GM19395 (cell line): ENCODE data around the gene TRMT11.
"Not testable (repeated sequence)": the region's sequence is repeated elsewhere in the genome, so short reads cannot be mapped to it uniquely, and the experiment has no call there.

Source experiments
- ATAC-seq: cut with Tn5 transposase; IDR thresholded peaks from one replicate; pipeline ENCODE4 v1.9.1; 2021; ENCODE audit warnings: mild to moderate bottlenecking, moderate library complexity; ENCODE audit not compliant: unreplicated experiment

The TRMT11 gene

DNA sequence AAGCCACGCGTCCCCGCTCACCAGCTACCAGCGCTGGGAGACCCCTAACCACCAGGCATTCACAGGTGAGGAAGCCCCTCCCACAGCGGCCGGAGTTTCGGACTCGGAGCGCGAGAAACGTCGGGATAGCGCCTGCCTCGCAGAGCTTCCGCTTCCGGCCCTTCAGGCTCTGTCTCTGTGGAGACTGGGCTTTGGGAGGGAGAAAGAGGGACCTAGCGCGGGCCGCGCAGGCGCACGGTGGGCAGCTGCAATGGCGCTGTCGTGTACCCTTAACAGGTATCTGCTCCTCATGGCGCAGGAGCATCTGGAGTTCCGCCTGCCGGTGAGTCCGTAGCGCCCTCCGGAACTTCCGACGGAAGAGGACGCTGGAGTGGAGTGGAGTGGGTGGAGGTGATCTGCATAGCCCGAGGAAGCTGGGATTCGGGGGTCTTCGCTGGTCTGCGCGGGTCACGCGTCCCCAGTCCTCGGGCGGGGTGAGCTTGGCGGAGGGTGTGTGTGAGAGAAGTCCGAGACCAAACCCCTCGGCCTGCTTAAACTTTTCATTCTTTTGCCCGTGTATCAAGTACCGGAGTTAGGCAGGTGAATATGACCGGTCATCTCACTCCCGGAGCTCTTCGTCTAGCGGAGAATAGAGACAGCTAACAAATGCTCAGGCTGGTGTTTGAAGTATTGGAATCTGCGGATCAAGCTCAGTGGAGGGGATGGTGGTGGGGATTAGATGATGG is at the start of gene TRMT11:
Gene TRMT11 (plus strand): TSS at position 240 of the 725 bp plus-strand sequence. CDS start 11 bp downstream, at position 251.
- ATAC-seq, result peak; percentile 97

- no peak for ATAC-seq
Measured at GRCh38 chr6:125939026-125939425, 47.3 kb upstream of the TRMT11 start.

GRCh38 chr6:125939791-125940190 is 46.5 kb upstream of the TRMT11 start:
- no peak for ATAC-seq

DNA sequence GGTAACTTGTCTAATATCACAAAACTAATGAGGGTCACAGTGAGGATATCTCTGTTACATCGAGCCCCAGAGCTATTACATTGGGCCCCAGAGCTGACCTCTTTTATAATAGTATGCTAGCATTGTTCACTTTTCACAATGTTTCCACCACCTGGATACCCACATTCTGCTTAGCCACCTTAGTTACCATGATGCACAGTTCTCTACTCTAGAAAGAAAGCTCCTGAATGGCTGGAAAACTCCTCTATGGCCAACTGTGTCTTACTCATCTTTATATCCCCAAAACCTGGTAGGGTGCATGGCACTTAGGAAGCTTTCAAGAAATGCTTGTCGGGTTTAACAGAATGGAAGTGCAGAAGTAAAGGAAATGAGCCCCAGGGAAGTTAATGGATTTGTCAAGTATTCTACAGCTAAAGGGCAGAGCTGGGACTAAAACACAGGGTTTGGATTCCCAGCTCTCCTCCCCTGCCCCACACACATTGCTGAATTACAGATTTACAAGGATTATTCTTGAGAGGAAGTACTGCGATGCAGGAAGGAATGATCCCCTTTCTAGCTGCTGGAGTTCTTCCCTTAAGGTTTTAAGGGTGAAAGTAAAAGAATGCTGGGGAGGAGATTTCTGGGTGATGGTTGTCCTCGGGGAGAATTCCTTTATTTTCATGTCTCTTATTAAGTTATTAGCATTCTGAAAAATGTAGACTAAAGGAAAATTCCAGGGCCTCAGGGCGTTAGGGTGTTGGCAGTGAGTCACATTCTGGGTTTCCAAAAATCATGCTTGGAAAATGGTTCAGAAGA is 45.9 kb upstream of the TRMT11 start:
- ATAC-seq, result no peak

DNA sequence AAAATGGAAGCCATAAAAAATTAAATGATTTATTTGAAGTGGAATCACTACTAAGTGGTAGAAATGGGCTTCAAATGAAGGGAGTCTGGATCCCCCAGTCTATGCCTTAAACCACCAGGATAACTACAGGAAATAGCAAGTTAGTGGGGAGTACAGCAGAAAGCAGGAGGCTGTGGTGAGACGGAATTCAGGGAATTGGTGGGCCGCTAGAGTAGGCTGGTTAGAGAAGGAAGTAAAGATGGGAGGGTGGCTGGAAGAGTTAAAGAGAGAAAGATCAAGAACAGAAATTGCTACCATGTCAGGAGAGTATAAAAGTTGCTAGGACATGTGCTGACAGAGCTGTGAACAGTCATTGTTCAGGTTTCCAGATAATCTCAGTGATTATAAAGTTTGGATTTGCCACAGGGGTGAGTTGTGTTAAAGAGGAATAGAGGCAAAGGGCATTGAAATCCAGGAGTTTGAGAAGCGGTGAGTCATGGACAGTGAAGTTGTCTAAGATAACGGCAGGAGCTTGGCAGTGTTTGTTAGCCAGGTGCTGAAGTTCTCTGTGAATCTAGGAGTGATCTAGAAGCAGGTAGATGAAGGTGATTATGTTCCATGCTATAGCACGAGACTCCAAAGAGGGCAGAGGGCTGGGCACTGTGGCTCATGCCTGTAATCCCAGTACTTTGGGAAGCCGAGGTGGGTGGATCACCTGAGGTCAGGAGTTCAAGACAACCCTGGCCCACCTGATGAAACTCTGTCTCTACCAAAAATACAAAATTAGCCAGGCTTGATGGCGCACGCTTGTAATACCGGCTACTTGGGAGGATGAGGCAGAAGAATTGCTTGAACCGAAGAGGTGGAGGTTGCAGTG is 43.4 kb upstream of the TRMT11 start:
- ATAC-seq, result no peak

GRCh38 chr6:125943528-125944433 is 42.6 kb upstream of the TRMT11 start:
- ATAC-seq, result no peak

- ATAC-seq, result no peak
Measured at GRCh38 chr6:125944434-125944816, 41.9 kb upstream of the TRMT11 start.

DNA sequence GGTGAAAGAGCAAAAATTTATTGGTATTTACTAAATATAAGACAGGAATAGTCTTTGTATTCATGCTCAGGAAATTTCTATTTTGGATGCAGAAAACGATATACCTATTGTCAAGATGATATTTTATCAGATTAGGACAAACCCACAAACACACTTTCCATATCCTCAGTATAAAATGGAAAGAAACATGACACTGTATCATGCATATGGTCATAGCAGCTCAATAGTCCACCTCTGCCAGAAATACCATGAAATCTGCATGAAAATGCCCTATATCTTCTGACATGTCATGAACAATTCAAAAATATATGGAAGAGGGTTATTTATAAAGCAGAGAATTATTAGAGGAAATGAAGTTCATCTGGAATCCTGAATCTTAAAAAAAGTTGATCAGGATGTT is 41.4 kb upstream of the TRMT11 start:
- ATAC-seq, result no peak

- no peak for ATAC-seq
Measured at GRCh38 chr6:125945378-125946141, 40.8 kb upstream of the TRMT11 start.

DNA sequence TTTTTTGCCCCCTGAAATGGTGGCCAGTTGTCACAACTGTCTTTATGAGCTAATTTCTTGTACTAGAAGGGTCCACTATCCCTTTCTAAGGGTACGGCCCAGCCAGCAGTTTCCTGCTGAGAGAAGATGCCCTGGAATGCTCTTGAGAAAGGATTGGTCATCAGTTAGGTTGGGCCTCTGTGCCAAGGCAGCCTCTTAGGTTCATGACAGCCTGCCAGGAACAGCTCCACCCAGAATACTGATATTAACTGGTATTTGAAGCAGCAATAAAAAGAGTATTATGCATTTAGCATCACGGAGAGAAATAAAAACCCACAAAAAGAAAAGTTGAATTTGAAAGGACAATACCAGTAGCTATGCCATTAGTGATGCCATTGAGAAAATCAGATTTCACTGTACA is 38.7 kb upstream of the TRMT11 start:
- no peak for ATAC-seq

DNA sequence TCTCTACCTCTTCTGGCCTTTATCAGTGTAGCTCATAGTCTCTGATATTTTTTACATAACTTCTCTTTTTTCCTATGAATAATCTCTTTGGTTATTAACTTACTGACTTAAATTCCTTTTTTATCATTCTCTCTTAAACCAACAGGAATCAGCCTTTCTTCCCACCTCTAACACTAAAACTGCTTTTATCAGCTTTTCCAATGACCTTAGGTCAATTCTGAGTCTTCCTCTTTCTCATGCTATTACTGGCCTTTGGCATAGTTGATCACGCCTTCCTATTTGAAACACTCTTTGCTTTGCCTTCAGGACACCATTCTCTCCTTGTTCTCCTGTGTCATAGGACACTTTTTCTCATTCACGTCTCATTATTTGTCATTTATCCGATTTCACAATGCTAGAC is 37.9 kb upstream of the TRMT11 start:
- ATAC-seq, result no peak

GRCh38 chr6:125949069-125949468 is 37.3 kb upstream of the TRMT11 start:
- no peak for ATAC-seq

DNA sequence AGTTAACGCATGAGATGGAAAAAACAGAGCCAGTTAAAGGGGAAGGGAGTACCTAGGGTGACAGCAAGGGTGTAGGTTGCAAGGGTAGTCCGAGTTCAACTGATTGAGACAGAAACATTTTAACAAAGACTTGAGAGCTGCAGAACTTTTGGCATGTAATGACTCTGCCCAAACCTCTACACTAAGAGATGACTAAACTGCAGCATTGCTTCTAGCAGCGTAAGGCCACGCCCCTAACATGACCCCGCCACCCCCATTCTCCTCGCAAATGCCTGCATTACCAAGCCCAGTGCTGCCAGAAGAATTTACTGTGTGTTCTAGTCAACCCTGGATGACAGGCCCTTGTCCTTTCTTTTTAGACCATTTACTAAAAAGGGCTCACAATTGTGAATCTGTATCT is 36.0 kb upstream of the TRMT11 start:
- no peak for ATAC-seq

- not testable (repeated sequence) for ATAC-seq
Measured at GRCh38 chr6:125950716-125951115, 35.6 kb upstream of the TRMT11 start.

- no peak for ATAC-seq
Measured at GRCh38 chr6:125951323-125951722, 35.0 kb upstream of the TRMT11 start.

DNA sequence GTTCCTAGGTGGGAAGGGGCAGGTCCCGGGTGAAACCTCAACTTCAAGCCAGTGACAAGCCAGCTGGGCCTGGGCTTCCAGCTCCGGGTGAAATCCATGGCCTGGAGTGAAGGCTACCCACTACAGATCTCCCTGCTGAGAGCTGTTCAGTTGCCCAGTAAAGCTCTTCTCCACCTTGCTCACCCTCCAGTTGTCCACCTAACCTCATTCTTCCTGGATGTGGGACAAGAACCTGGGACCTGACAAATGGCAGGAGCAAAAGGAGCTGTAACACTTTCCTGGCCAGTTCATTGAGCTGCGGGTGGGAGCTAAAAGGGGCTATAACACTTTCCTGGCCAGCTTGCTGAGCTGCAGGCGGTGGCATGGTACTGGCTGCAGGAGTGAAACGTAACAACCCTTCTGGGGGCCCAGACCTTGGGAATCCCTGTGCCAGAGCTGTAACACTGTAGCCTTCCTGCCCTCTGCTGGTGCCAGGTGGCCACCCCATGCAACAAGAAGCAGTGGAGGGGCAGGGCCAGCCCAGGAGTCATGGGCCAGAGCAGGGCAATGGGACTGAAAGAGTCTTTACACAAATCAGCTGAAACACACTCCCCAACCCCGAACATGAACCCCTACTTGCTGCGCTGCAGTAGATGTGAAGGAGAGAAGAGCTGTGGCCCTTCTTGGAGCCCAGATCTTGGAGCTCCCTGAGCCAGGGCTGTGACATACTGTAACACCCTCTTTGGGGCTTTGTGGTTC is 33.4 kb upstream of the TRMT11 start:
- ATAC-seq, result no peak

DNA sequence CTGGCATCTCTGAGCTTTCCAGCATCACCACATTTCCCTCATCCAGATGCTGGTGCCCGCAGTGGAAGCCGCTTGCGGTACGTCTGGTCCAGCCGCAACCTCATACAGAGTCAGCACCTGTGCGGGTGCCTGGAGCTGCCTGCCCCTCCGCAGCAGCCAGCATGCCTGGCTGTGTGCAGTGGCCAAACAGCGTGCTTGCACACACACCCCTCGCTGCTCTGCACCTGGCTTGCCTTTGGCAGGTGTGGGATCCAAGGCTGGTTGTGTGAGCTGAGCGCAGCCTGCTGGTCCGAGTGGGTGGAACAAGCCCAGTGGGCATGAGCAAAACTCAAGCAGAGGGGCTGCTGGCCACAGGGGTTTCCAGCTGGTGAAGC is 32.9 kb upstream of the TRMT11 start:
- no peak for ATAC-seq

DNA sequence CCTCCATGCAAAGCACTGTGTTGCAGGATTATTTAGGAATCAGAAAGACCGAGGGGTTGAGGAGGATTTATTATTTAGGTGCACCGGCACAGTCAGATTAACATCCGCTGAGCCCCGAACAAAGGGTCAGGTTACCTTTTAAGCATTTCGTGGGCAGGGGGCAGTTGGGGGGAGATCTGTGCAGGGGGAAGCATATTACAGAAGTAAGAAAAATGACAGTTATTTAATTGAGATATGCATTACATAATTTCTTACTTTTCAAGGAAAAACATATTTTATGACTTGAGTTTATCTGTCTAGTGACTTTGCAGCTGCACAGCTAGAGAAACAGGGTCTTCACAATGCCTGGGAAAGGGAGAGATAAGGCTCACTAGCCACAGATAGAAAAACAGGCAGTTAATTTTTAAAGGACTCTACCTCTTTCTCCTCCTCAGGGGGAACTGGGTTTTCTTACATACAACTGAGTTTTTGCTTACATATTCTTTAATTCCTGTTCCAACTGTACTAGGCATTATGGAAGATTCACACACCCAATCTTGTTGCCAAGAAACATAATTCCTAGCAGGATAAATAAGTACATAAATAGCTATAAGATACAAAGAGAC is 31.5 kb upstream of the TRMT11 start:
- ATAC-seq, result no peak

GRCh38 chr6:125955973-125956372 is 30.4 kb upstream of the TRMT11 start:
- ATAC-seq, result no peak
